Activated effector memory CD4-positive, alpha-beta T cell treated with Interleukin-2 at 50 U/mL for 16 hours (primary cell): ENCODE results near the gene PTPDC1.
"Not testable (repeated sequence)": the region's sequence is repeated elsewhere in the genome, so short reads cannot be mapped to it uniquely, and the experiment has no call there.

Experiments used
- DNase-seq: peaks from one replicate; pipeline ENCODE4 v3.0.0-alpha.2; 2020

The PTPDC1 gene

GRCh38 chr9:94084314-94084713, at the start of gene PTPDC1:
Gene PTPDC1, plus strand, starts transcription at chr9:94084464. Its CDS starts 67 bp downstream, at chr9:94084531.
- no peak for DNase-seq

GRCh38 chr9:94034511-94034910, 49.8 kb upstream of the PTPDC1 start:
- no peak for DNase-seq

- DNase-seq = no peak
Measured at GRCh38 chr9:94039786-94040185, 44.5 kb upstream of the PTPDC1 start.

- no peak for DNase-seq
Measured at GRCh38 chr9:94042516-94043360, 41.5 kb upstream of the PTPDC1 start.

GRCh38 chr9:94054716-94055115, 29.5 kb upstream of the PTPDC1 start:
- DNase-seq = no peak

GRCh38 chr9:94056442-94056974, 27.8 kb upstream of the PTPDC1 start:
- DNase-seq = no peak

- no peak for DNase-seq
Measured at GRCh38 chr9:94057918-94058317, 26.3 kb upstream of the PTPDC1 start.

- DNase-seq = no peak
Measured at GRCh38 chr9:94061864-94062263, 22.4 kb upstream of the PTPDC1 start.

GRCh38 chr9:94065535-94065961, 18.7 kb upstream of the PTPDC1 start:
- DNase-seq = peak; percentile 41

GRCh38 chr9:94068257-94068656, 16.0 kb upstream of the PTPDC1 start:
- no peak for DNase-seq

- DNase-seq = no peak
Measured at GRCh38 chr9:94076557-94076956, 7.7 kb upstream of the PTPDC1 start.

- no peak for DNase-seq
Measured at GRCh38 chr9:94078086-94078485, 6.2 kb upstream of the PTPDC1 start.

GRCh38 chr9:94079236-94079635, 5.0 kb upstream of the PTPDC1 start:
- no peak for DNase-seq

- no peak for DNase-seq
Measured at GRCh38 chr9:94080249-94080648, 4.0 kb upstream of the PTPDC1 start.

- no peak for DNase-seq
Measured at GRCh38 chr9:94081435-94081834, 2.8 kb upstream of the PTPDC1 start.

- DNase-seq = no peak
Measured at GRCh38 chr9:94081864-94082463, 2.3 kb upstream of the PTPDC1 start.

GRCh38 chr9:94082553-94082952, 1.7 kb upstream of the PTPDC1 start:
- no peak for DNase-seq

- no peak for DNase-seq
Measured at GRCh38 chr9:94082956-94083355, 1.3 kb upstream of the PTPDC1 start.

- DNase-seq = no peak
Measured at GRCh38 chr9:94083384-94083783, 880 bp upstream of the PTPDC1 start.

- DNase-seq = no peak
Measured at GRCh38 chr9:94085062-94085639, 887 bp downstream of the PTPDC1 start.

GRCh38 chr9:94086486-94087345, 2.5 kb downstream of the PTPDC1 start:
- DNase-seq = no peak

- not testable (repeated sequence) for DNase-seq
Measured at GRCh38 chr9:94094219-94095145, 10.2 kb downstream of the PTPDC1 start.
